ENCODE data around the gene ZNF423.

Gene ZNF423

DNA sequence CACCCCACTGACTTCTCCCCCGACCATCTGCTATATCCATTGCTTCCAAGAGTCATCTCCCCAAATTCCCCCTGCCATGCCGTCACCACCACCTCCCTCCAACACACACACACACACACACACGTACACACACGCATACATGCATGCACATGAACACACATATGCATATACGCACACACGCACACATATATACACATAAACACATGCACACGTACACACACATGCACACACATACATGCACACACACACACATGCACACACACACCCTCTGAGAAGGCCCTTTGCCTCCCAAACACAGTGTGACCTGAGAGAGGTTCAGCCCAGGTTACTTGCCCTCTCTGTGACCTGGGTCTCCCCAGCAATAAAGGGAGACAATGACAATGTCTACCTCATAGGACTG, 95.1 kb downstream of the ZNF423 start:
- ChIA-PET CTCF (no interaction called here), POLR2A (no interaction called here)
- TF ChIP-seq ELF4 (IDR thresholded peaks at IDR 0.05) (no peak), LEF1 (IDR thresholded peaks at IDR 0.05; ENCODE audit: borderline replicate concordance) (no peak), ARNT (IDR thresholded peaks at IDR 0.05) (no peak), L3MBTL2 (conservative IDR thresholded peaks at IDR 0.05) (no peak), NFRKB (IDR thresholded peaks at IDR 0.05) (no peak), BHLHE40 (IDR thresholded peaks at IDR 0.05; ENCODE audit: borderline replicate concordance) (no peak), SP1 (IDR thresholded peaks at IDR 0.05) (no peak), ZNF384 (IDR thresholded peaks at IDR 0.05) (no peak), FOXM1 (IDR thresholded peaks at IDR 0.05; ENCODE audit: borderline replicate concordance) (no peak), SUZ12 (IDR thresholded peaks at IDR 0.05) (no peak), TARDBP (IDR thresholded peaks at IDR 0.05) (no peak), PKNOX1 (IDR thresholded peaks at IDR 0.05) (no peak), FOXA1 (IDR thresholded peaks at IDR 0.05) (no peak)
- no peak for DNase-seq (ENCODE audit: extremely low spot score)

- POLR2A ChIA-PET = no interaction called here
- CTCF ChIA-PET = no interaction called here
- no peak for DNase-seq (ENCODE audit: extremely low spot score)
- TF ChIP-seq NFRKB (IDR thresholded peaks at IDR 0.05) = no peak
Measured at GRCh38 chr16:49757559-49758069, 98.3 kb downstream of the ZNF423 start.

GRCh38 chr16:49756775-49757558, 98.9 kb downstream of the ZNF423 start:
- TF ChIP-seq ELF4 (IDR thresholded peaks at IDR 0.05) (no peak), NFRKB (IDR thresholded peaks at IDR 0.05) (no peak), FOXM1 (IDR thresholded peaks at IDR 0.05; ENCODE audit: borderline replicate concordance) (no peak), SP1 (IDR thresholded peaks at IDR 0.05) (no peak), FOXA1 (IDR thresholded peaks at IDR 0.05) (no peak), ARNT (IDR thresholded peaks at IDR 0.05) (no peak), L3MBTL2 (conservative IDR thresholded peaks at IDR 0.05) (no peak), HDGF (IDR thresholded peaks at IDR 0.05; ENCODE audit: borderline replicate concordance) (no peak), ZNF384 (IDR thresholded peaks at IDR 0.05) (no peak)
- DNase-seq (ENCODE audit: extremely low spot score) = no peak
- POLR2A ChIA-PET = no interaction called here
- CTCF ChIA-PET = no interaction called here

GRCh38 chr16:49755716-49756505, 100.0 kb downstream of the ZNF423 start:
- no peak for DNase-seq (ENCODE audit: extremely low spot score)
- POLR2A ChIA-PET = no interaction called here
- CTCF ChIA-PET = no interaction called here
- no peak for TF ChIP-seq ZNF384 (IDR thresholded peaks at IDR 0.05)
- no peak for TF ChIP-seq LEF1 (IDR thresholded peaks at IDR 0.05; ENCODE audit: borderline replicate concordance)
- TF ChIP-seq FOXM1 (IDR thresholded peaks at IDR 0.05; ENCODE audit: borderline replicate concordance) = no peak
- TF ChIP-seq CTBP1 (IDR thresholded peaks at IDR 0.05; ENCODE audit: borderline replicate concordance) = no peak
- TF ChIP-seq ELF4 (IDR thresholded peaks at IDR 0.05) = no peak

GRCh38 chr16:49755313-49755620, 100.6 kb downstream of the ZNF423 start:
- CTCF ChIA-PET = no interaction called here
- TF ChIP-seq CTBP1 (IDR thresholded peaks at IDR 0.05; ENCODE audit: borderline replicate concordance) = no peak
- no peak for TF ChIP-seq FOXA1 (IDR thresholded peaks at IDR 0.05)
- no peak for TF ChIP-seq SUZ12 (IDR thresholded peaks at IDR 0.05)
- no peak for TF ChIP-seq FOXK2 (IDR thresholded peaks at IDR 0.05)
- no peak for TF ChIP-seq SP1 (IDR thresholded peaks at IDR 0.05)
- POLR2A ChIA-PET = no interaction called here
- DNase-seq (ENCODE audit: extremely low spot score) = peak; percentile 45

DNA sequence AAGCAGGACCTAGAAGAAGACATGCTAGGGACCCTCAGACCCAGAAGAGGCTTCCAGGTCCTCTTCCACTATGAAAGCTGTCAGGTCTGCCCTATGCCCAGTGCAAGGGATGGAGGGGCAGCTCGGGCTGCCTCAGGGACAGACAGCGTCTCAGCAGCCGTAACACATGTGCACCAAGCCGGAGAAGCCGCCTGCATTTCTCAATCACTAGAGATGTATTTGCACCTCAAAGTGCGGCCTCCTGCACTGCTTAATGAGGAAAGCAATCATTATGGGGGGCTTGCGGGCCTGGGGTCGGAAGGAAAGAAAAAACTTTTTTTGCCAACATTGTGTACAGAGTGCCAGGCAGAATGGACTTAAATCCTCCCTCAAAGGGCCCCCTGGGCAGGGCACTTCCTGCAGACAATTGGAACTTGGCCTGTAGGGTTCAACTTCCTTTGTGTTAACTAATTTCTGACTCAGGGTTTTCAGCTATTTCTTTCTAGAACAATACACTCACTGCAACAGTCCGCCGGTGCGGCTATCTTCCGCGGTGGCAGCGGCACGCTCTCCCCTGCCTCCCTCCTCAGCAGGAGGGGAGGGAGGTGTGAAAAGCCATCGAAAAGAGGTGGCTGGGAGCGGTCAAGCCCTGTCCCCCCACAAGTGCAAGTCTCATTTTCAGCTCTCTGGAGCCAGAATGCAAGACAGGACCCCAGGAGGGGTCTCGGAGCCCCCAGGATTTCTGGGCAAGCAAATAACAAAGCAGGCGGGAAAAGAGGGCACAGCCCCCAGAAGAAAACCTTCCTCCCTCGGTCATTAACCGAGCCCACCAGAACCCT, 101.2 kb downstream of the ZNF423 start:
- ChIA-PET POLR2A (no interaction called here), CTCF (no interaction called here)
- no peak for DNase-seq (ENCODE audit: extremely low spot score)
- TF ChIP-seq TARDBP (IDR thresholded peaks at IDR 0.05) (no peak), SP1 (IDR thresholded peaks at IDR 0.05) (no peak), NFRKB (IDR thresholded peaks at IDR 0.05) (no peak), FOXM1 (IDR thresholded peaks at IDR 0.05; ENCODE audit: borderline replicate concordance) (no peak), PKNOX1 (IDR thresholded peaks at IDR 0.05) (no peak), L3MBTL2 (conservative IDR thresholded peaks at IDR 0.05) (no peak), ARNT (IDR thresholded peaks at IDR 0.05) (no peak), FOXA1 (IDR thresholded peaks at IDR 0.05) (no peak), HDGF (IDR thresholded peaks at IDR 0.05; ENCODE audit: borderline replicate concordance) (no peak), SUZ12 (IDR thresholded peaks at IDR 0.05) (no peak), ZNF384 (IDR thresholded peaks at IDR 0.05) (no peak), LEF1 (IDR thresholded peaks at IDR 0.05; ENCODE audit: borderline replicate concordance) (no peak), ELF4 (IDR thresholded peaks at IDR 0.05) (no peak), BHLHE40 (IDR thresholded peaks at IDR 0.05; ENCODE audit: borderline replicate concordance) (no peak), CTBP1 (IDR thresholded peaks at IDR 0.05; ENCODE audit: borderline replicate concordance) (no peak)
